PFSK-1 (cell line): ENCODE results near the gene EFTUD2.

Experiments
- FOXP2 ChIP-seq: optimal IDR thresholded peaks from 2 replicates; pipeline ENCODE3; 2011; ENCODE audit warnings: borderline replicate concordance, control low read depth, inconsistent platforms; ENCODE audit not compliant: insufficient read depth; ENCODE audit errors: extremely low read length, extremely low read depth
- POLR2AphosphoS5 ChIP-seq: IDR thresholded peaks from 2 replicates; pipeline ENCODE4 v1.6.1; 2012; ENCODE audit warnings: low read depth, mild to moderate bottlenecking, control low read depth, low read length, moderate library complexity
- SIN3A ChIP-seq: IDR thresholded peaks from 2 replicates; pipeline ENCODE4 v1.6.1; 2012; ENCODE audit warnings: mild to moderate bottlenecking, low read length, moderate library complexity, borderline replicate concordance; ENCODE audit not compliant: insufficient read depth
- TAF1 ChIP-seq: IDR thresholded peaks from 2 replicates; pipeline ENCODE4 v1.6.1; 2012; ENCODE audit warnings: low read length, control low read depth, borderline replicate concordance; ENCODE audit not compliant: insufficient read depth
- TF ChIP-seq, protein P1 (sequence below), 2 experiments: IDR thresholded peaks; 2 replicates each; pipeline versions ENCODE4 v1.6.1 to v1.8.0; 2011 to 2012; ENCODE audit warnings: low read depth in 2 of 2, low read length in 2 of 2, control low read depth in 1 of 2, inconsistent platforms in 1 of 2, mild to moderate bottlenecking in 1 of 2, moderate library complexity in 1 of 2; ENCODE audit not compliant: insufficient read depth in 1 of 2

Gene EFTUD2

DNA sequence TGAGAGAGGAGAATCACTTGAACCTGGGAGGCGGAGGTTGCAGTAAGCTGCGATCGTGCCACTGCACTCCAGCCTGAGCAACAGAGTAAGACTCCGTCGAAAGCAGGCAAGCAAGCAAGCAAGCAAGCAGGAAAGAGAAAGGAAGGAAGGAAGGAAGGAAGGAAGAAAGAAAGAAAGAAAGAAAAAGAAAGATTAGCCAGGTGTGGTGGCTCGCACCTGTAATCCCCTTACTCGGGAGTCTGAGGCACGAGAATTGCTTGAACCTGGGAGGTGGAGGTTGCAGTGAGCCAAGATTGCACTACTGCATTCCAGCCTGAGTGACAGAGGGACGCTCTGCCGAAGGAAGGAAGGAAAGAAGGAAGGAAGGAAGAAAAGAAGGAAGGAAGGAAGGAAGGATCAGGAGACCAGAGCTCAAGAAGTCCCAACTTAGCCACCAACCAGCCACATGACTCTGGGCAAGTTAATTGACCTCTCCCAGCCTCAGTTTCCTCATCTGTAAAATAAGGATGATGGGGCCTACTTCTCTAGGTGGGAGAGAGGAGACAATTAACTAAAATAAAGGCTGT, 9.6 kb upstream of the EFTUD2 start:
- TF ChIP-seq SIN3A, result no peak
- TF ChIP-seq FOXP2, result no peak
- TF ChIP-seq POLR2AphosphoS5, result no peak
- no peak for TF ChIP-seq TAF1
- TF ChIP-seq, protein P1, sequence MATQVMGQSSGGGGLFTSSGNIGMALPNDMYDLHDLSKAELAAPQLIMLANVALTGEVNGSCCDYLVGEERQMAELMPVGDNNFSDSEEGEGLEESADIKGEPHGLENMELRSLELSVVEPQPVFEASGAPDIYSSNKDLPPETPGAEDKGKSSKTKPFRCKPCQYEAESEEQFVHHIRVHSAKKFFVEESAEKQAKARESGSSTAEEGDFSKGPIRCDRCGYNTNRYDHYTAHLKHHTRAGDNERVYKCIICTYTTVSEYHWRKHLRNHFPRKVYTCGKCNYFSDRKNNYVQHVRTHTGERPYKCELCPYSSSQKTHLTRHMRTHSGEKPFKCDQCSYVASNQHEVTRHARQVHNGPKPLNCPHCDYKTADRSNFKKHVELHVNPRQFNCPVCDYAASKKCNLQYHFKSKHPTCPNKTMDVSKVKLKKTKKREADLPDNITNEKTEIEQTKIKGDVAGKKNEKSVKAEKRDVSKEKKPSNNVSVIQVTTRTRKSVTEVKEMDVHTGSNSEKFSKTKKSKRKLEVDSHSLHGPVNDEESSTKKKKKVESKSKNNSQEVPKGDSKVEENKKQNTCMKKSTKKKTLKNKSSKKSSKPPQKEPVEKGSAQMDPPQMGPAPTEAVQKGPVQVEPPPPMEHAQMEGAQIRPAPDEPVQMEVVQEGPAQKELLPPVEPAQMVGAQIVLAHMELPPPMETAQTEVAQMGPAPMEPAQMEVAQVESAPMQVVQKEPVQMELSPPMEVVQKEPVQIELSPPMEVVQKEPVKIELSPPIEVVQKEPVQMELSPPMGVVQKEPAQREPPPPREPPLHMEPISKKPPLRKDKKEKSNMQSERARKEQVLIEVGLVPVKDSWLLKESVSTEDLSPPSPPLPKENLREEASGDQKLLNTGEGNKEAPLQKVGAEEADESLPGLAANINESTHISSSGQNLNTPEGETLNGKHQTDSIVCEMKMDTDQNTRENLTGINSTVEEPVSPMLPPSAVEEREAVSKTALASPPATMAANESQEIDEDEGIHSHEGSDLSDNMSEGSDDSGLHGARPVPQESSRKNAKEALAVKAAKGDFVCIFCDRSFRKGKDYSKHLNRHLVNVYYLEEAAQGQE (IDR thresholded peaks at IDR 0.05; ENCODE audit: insufficient read depth in 1 of 2, low read depth in 2 of 2, low read length in 2 of 2), result no peak

DNA sequence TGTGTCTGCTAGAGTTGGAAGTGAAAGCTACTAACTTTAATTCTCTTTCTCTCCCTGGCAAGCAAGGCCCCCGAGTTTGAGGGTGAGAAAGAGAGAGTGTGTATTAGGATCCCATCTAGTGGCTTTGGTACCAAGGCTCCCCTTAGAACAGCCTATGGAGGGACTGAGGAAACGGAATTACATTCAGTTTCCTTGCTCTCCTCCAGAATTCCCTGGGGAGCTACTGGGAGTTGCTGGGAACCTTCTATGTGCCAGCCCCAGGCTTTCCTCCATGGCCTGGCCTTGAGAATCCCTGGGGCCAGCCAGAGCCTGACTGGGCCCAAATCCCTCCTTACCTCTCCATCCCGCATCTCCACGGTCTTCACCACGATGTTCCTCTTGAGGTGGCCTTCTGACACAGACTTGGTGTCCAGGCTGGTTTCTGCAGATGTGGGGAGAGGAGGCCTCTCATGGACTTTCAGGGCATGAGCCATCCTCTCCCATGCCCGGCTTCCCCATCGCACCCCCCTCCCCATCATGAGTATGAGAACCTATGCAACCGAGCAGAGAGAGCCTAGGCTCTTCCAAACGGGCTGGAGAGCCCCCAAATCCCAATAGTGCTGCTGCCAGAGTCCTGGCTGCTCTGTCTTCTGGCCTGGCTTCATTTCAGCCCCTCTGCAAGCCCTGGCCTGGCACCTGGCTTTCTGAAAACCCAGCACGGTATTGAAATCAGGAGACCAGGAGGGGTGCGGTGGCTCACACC, 8.7 kb upstream of the EFTUD2 start:
- TF ChIP-seq SIN3A (no peak), TAF1 (no peak), FOXP2 (no peak), POLR2AphosphoS5 (no peak)
- TF ChIP-seq, protein P1 (IDR thresholded peaks at IDR 0.05; ENCODE audit: insufficient read depth in 1 of 2, low read depth in 2 of 2, low read length in 2 of 2), result no peak

DNA sequence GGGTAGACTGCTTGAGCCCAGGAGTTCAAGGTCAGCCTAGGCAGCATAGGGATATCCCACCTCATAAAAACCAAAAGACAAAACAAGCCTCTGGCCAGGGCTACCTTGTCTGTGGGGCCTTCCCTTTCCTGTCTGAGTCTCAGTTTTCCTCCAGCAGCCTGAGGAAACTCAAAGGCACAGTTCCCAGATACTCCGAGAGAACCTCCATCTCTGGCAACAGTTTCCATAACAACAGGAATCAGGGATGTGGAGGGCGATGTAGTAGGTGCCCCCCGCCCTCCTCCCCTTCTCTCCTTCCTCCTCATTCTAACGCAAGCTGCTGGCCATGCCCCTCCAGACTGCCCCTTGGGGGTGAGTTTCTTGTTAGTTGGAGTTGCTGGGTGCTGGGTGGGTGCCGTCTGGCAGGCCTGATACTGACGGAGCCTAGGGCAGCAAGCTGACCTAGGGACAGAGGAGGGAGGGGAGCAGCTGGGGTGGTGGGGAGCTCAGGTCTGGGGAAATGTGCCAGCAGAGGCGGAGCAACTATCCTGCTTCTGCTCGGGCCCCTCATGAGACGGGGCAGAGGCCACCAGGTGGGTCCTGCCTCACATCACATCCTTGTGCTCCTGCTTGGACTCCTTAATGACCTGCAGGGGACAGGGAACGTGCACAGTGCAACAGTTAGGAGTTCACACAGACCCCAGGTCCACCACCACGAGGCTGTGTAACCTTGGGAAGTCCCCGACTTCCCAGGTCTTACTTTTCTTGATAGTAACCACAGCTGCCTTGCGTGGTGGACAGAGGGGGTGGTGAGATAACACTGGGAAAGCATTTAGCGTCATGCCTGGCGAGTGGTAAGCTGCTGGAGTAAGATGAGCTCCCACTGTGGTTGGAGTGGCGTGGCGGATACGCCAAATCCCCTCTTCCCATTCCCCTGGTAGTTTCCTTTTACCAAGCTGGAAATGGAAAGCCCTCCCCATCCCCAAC, 7.8 kb upstream of the EFTUD2 start:
- TF ChIP-seq TAF1 (no peak), SIN3A (no peak), FOXP2 (no peak), POLR2AphosphoS5 (no peak)
- TF ChIP-seq, protein P1 (IDR thresholded peaks at IDR 0.05; ENCODE audit: insufficient read depth in 1 of 2, low read depth in 2 of 2, low read length in 2 of 2), result no peak

DNA sequence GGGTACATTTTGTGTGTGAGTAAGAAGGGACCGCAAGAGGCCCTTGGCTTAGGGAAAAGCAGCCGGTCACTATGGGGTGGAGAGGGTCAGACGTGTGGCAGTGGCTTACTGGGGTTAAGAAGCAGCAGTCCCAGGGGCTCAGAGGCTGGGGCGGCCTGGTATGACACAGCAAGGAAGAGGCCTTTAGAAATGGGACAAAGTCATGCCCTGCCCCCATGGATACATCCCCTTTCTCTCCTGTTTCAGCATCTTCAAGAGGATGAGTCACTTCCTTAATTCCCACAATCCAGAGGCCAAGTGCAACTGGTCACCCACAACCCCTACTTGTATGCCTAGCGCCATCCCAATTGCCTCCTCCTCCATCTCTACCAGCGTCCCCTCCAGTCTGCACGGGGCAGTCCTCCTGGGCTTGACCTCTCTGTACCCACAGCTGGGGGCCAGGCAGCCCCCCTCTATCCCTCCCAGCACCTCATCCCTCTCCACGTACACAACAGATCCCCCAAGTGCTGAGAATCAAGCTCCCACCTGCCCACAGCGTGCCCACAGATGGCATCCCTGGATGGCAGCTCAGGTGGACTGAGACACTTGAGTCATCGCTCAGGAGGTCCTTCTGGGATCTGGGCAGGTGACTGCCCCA, 6.9 kb upstream of the EFTUD2 start:
- TF ChIP-seq POLR2AphosphoS5 (no peak), TAF1 (no peak), SIN3A (no peak), FOXP2 (peak; percentile 21)
- TF ChIP-seq, protein P1 (IDR thresholded peaks at IDR 0.05; ENCODE audit: insufficient read depth in 1 of 2, low read depth in 2 of 2, low read length in 2 of 2), result no peak
